Adrenal gland (tissue), 5 donors: ENCODE data around the gene MORN5.

Experiments used
- POLR2A ChIP-seq, 2 donors: fragments of 450-650 bp; IDR thresholded peaks; one replicate each; pipeline ENCODE4 v1.6.1; 2017; ENCODE audit warnings: antibody characterized with exemption in 2 of 2, mild to moderate bottlenecking in 2 of 2, moderate library complexity in 1 of 2
- TF ChIP-seq, protein P1 (sequence below), 6 experiments: fragments of 450-650 bp in 4 of 6; fragments of 200-600 bp in 2 of 6; sonication (generic) in 1 of 6; IDR thresholded peaks; 1 replicate in 5 of 6; 2 replicates in 1 of 6; pipeline versions ENCODE4 v1.5.1 to v1.8.0; 2016 to 2021; ENCODE audit warnings: antibody characterized with exemption in 6 of 6, mild to moderate bottlenecking in 2 of 6, moderate library complexity in 1 of 6
- donor health status: DM: no; HTN: no; CAD: no.

DNA sequence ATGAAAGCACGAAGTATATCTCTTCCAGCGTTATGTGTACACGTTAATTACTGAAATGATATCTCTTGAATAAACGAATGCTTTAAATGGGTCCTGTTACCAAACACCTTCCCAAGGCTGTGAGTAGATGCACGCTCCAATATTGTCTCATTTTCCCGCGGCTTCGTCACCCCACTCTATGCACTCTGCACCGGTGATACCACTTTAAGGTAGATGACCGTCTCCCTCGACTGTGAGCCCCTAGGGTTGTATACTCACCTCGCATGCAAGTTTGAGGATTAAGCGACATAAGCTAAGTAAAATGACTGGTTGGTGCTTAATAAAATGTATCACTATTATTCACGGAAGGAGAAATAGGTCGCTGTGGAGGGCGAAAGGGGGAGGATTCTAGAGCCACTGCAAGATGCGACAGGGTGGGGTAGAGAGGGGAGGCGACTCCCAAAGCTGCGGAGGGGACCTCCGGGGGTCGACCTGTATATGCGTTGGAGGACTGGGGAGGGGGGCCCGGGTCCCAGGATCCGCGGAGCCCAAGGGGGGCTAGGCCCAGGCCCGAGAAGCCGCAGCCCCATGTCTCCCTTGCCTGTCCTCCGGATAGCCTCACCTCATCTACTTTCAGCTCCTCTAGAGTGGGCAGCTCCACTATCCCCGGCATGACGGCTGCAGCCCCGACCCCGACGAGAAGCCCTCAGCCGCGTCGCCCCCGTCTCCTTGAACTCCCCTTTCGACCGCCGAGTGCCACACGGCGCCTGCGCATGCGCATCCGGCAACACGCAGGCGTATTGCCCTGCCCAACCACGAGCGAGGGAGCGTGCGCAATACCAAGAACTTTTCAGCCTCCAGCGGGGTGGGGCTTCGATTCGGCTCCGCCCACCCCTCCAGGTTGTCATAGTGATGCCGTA is at the start of gene MORN5, which contains the start of gene NDUFA8:
- TF ChIP-seq POLR2A (IDR thresholded peaks at IDR 0.05) = peak; percentile 51 to 83
- TF ChIP-seq, protein P1, sequence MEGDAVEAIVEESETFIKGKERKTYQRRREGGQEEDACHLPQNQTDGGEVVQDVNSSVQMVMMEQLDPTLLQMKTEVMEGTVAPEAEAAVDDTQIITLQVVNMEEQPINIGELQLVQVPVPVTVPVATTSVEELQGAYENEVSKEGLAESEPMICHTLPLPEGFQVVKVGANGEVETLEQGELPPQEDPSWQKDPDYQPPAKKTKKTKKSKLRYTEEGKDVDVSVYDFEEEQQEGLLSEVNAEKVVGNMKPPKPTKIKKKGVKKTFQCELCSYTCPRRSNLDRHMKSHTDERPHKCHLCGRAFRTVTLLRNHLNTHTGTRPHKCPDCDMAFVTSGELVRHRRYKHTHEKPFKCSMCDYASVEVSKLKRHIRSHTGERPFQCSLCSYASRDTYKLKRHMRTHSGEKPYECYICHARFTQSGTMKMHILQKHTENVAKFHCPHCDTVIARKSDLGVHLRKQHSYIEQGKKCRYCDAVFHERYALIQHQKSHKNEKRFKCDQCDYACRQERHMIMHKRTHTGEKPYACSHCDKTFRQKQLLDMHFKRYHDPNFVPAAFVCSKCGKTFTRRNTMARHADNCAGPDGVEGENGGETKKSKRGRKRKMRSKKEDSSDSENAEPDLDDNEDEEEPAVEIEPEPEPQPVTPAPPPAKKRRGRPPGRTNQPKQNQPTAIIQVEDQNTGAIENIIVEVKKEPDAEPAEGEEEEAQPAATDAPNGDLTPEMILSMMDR (IDR thresholded peaks at IDR 0.05) = peak in 4 of 6 experiments; percentile 17 to 50 (median 40)
